Neural progenitor cell (in vitro differentiated cells): ENCODE measurements around the gene ZNF18.

ENCODE experiments used
- EZH2 ChIP-seq: fragments of 200-600 bp; sonication (generic); IDR thresholded peaks from 2 replicates; pipeline ENCODE4 v1.6.1; 2017; ENCODE audit warnings: antibody characterized with exemption, mild to moderate bottlenecking, moderate library complexity
- EZH2phosphoT487 ChIP-seq: fragments of 200-600 bp; sonication (generic); IDR thresholded peaks from 2 replicates; pipeline ENCODE4 v1.6.1; 2017; ENCODE audit warnings: antibody characterized with exemption
- TF ChIP-seq, protein P1 (sequence below): fragments of 200-600 bp; sonication (generic); IDR thresholded peaks from 2 replicates; pipeline ENCODE4 v1.5.1; 2017; ENCODE audit warnings: antibody characterized with exemption, mild to moderate bottlenecking

DNA sequence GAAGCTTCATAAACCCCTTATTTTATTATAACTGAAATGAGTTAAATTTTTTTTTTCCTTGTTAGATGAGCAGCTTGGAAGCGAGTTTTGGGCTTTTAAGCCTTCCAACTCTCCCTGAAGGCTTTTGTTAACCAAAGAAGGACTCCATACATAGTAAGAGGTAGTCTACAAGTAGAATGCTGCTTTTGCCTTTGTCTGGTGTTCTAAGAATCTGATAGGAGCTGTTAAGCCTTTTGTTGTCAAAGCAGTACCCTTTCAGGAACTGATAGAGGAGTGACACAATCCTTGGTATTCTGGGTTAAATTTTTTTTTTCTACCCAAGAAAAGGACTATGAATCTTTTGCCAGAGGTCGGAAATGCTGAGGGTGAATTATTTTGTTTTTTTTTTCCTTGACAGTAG, 49.5 kb upstream of the ZNF18 start:
- TF ChIP-seq, protein P1, sequence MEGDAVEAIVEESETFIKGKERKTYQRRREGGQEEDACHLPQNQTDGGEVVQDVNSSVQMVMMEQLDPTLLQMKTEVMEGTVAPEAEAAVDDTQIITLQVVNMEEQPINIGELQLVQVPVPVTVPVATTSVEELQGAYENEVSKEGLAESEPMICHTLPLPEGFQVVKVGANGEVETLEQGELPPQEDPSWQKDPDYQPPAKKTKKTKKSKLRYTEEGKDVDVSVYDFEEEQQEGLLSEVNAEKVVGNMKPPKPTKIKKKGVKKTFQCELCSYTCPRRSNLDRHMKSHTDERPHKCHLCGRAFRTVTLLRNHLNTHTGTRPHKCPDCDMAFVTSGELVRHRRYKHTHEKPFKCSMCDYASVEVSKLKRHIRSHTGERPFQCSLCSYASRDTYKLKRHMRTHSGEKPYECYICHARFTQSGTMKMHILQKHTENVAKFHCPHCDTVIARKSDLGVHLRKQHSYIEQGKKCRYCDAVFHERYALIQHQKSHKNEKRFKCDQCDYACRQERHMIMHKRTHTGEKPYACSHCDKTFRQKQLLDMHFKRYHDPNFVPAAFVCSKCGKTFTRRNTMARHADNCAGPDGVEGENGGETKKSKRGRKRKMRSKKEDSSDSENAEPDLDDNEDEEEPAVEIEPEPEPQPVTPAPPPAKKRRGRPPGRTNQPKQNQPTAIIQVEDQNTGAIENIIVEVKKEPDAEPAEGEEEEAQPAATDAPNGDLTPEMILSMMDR = no peak
- no peak for TF ChIP-seq EZH2
- no peak for TF ChIP-seq EZH2phosphoT487
